ENCODE measurements around the gene NCAPH2. TPM values are rescaled to one million over a fixed set of nuclear protein-coding genes. Genes with fewer than 3 reads are reported as not detected.

The NCAPH2 gene
- total RNA-seq, 1 experiment from 2014 or later: 51.8 TPM

DNA sequence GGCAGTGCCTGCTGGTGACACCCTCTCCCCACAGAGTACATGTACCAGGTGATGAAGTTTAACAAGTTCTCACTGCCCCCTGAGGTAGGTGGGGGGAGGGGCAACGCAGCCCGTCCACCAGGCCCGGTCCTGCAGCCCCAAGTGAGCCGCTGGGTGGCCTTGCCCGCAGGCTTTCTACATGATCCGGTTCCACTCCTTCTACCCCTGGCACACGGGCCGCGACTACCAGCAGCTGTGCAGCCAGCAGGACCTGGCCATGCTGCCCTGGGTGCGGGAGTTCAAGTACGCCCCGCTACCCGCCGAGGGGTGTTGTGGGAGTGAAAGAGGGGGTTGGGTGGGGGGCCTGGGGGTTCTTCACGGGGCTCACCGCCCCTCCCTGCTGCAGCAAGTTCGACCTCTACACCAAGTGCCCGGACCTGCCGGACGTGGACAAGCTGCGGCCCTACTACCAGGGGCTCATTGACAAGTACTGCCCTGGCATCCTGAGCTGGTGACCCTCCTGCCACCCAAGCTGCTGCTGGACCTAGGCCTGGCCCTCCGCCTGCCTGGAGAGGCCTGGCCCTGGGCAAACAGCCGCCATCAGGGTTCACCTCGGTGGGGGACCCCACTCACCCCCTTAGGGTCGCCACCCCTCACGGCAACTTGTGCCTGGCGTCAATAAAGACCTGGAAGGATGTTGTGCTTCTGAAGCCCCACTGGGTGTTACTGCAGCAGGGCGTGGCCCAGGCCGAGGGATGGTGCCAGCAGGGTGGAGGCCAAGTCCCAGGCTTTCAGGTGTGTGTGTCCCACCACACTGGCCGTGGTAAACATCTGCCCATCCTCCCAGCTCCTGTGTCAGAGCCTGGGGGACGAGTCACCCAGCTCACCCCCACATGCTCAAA, 18.4 kb upstream of the NCAPH2 start:
- no peak for DNase-seq (ENCODE audit: low spot score)

DNA sequence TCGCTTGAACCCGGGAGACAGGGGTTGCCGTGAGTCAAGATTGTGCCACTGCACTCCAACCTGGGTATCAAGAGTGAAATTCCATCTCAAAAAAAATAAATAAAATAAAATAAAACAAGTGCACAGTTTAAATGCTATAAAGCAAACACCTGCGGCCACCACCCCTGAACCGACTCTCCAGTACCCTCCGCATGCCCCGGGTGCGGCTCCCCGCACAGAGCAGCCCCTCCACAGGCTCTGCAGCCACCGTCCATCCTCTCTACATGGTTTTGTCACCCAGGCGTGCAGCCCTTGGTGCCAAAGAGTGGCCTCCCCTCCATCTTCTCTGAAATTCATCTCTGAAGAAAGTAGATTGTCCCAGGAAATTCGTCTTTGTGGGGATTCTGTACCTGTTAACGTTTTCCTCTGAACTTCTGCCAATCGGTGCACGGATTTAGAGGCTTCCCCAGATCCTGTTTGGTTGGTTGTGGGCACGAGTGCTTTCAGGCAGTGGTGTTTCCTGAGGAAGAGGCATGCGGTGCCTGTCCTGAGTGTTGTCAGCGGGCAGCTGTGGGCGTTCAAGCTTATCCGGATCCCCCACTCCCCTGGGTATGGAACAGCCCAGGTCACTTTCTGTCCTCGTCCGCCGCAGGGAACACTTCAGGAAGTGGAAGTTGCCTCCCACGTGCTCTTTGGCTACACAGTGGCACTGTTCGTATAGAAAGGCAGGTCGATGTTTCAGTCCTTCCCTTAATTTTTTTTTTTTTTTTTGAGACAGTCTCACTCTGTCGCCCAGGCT, 17.3 kb upstream of the NCAPH2 start:
- DNase-seq (ENCODE audit: low spot score): no peak

DNA sequence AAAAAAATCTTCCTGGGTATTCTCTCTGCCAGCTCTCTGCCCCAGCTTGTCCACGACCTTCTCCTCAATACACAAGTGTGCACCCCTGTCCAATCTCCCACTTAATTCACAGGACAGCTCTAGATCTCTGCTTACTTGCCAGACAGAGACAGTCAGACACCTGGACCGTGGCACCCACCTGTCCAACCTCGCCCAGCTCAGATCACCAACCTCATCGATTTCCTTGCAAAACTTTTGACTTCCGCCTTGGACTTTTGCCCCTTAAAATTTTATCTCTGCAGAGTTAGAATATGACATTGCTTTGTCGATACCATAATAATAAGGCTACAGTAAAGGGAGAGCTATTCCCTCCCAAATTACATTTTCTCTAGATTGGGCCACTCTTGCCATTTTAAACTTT, 10.9 kb upstream of the NCAPH2 start:
- DNase-seq (ENCODE audit: low spot score): no peak

DNA sequence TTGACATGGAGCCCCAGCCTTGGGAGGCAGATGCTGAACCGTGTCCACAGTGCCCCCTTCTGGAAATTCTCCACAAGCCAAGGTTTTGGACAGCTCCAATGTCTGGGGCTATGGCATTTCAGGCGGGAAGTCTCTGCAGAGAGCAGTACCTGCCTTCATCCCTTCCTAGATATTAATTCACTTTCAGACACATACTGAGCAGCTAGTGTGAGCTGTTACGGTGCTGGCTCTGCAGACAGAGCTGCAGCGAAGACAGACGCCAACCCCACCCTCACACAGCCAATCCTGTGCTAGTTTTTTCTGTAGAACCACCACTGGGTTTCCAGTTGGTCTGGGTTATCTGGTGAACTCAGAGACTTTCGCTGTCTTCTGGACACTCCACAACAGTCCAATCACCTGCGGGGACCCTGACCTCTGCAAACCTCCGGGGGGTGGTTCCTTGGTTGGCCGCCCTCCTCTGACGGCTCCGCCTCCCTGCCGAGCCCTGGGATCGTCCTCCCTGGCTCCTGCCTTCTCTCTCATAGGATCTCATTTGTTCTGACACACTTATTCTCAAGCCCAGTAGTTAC, 9.6 kb upstream of the NCAPH2 start:
- peak; percentile 64 for DNase-seq (ENCODE audit: low spot score)

DNA sequence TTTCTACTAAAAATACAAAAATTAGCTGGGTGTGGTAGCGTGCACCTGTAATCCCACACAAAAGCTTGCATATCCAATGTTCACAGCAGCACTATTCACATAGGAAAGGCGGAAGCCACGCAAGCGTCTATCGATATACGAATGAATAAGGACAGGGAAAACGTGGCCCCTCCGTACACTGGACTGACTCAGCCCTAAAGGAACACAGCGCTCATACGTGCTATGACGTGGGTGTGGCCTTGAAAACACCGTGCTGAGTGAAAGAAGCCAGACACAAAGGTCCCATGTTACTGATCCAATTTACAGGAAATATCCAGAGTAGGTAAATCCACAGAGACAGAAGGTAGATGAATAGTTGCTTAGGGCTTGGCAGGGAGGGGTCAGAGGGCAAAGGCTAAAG, 7.6 kb upstream of the NCAPH2 start:
- no peak for DNase-seq (ENCODE audit: low spot score)

DNA sequence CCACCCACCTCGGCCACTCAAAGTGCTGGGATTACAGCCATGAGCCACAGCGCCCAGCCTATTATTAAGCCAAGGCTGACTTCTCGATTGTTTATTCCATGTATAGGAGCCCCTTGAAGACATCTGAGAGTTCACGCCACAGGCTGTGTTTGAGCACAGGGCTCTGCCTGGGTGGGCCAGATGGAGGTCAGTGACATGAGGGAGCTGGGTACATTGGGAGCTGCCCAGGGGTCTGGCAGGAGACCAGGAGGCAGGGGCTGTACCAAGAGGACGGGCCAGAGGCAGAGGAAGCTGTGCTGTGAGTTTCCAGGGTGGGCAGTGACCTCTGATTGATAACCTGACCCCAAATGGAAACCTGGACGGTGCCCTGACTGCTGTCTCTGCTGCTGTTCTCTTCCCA, 5.9 kb upstream of the NCAPH2 start:
- no peak for DNase-seq (ENCODE audit: low spot score)

DNA sequence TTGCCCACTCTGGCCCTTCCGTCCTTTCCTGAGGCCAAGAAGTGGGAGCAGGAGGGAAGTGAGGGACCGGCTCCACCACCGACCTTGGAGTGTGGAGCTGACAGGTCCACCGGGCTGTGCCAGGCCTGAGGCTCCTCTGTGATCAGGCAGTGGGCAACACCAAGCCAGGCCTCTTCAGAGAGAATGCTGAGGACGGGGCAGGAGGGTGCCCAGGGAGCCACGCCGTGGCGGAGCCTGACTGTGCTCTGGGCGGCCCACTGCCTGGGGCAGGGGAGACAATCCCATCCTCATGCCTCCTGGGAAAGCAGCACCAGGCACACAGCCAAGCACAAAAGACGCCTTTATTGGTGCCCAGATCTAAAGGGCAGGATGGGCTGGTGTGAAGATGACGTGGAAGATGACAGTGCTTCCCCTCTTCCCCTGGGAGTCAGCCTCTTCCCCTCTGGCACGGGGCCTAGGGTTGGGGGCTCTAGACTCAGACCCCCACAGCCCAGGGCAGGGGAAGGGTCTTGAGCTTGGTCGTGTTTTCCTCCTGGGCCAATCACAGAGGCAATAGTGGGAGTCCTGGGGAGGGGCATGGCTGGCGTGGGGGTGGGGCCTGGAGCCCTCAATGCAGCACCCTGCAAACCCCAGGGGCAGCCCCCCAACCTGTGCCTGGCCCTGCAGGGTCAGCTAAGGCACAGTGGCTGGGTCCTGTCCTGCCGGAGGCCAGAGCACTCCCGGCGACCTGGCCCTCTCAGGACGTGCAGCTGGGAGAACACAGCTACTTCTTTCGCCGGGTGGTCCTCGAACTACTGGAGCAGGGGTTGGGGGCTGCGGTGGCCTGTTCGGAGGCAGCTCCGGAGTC, 5.2 kb upstream of the NCAPH2 start:
- no peak for DNase-seq (ENCODE audit: low spot score)

DNA sequence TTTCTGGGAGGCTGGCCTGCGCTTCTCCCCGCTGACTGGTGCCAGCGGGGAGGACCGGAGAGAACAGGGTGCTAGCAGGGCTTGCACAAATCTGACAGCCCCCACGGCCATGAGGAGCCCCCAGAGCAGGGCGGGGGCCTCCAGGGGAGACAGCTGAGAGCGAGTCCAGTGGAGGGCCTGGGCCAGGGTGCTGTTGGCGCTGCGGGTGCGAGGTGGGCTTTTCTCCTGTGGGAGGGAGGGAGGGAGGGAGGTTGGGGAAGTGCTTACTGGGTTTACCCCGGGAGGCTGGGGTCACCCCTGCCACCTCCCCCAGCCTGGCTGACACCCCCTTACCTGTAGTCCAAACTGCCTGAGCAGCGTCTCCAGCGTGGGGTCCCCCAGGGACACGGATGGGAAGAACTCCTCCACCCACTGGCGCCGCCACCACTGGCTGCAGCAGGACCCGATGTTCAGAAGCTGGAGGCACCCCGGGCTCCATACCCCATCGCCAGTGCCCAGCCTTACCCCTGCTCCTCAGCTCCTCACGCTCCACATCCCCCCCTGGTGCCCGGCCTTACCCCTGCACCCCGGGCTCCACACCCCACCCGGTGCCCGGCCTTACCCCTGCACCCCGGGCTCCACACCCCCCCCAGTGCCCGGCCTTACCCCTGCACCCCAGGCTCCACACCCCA, 4.4 kb upstream of the NCAPH2 start:
- no peak for DNase-seq (ENCODE audit: low spot score)

DNA sequence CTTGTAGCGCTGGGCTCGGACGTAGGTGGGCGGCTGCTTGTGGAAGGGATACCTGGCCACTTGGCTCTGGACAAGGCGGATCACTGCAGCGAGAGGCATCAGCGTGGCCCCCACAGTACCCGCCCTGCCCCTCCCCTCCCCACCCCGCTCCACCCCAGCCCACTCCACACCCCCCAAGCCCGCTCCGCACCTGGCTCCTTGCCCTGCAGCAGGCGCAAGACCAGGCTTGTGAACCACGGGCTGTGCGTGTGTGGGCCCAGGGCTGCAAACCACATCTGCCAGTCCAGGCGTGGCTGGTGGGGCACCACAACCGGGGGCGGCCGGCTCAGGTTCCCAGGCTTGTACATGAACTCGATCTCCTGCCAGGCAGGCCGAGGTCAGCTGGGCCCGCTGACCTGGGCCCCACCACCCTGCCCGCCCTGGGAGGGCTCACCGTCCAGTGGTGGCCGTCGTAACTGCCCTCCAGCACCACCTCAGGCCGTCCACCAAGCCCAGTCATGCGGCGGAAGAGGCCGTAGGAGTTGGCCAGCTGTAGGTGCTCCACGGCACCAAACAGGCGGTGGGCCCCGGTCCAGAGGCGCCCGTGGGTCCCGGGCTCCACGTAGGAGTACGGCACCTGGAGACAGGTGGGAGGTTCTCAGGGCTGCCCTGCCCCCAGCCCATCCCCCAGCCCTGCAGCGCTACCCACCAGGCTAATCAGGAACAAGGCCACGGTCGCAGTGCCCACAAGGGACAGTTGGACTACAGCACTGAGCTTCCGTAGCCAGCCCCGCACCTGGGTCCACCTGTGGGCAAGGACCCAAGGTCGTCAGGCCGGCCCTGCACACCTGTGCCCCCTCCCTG, 3.4 kb upstream of the NCAPH2 start:
- DNase-seq (ENCODE audit: low spot score): no peak

DNA sequence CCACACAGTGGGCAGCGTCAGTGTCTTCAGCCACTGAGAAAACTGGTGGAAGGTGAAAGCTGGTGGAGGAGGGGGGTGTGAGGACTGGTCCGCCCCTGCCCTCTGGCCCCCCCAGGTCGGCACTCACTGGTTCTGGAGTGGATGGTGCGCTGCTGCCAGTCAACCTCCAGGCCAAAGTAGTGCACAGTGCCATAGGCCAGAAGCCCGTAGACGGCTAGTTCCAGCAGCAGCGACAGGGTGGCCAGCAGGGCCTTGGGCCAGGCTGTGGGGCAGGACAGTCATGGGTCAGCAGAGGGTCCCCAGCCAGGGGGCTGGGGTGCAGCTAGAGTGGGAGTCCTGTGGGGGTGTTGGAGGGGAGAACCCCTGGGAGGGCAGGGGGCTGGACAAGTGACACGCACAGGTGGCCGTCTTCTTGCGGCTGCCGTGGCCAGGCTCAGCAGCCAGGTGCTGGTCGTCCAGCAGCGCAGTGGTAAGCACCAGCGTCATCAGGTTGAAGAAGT, 2.7 kb upstream of the NCAPH2 start:
- DNase-seq (ENCODE audit: low spot score): no peak

DNA sequence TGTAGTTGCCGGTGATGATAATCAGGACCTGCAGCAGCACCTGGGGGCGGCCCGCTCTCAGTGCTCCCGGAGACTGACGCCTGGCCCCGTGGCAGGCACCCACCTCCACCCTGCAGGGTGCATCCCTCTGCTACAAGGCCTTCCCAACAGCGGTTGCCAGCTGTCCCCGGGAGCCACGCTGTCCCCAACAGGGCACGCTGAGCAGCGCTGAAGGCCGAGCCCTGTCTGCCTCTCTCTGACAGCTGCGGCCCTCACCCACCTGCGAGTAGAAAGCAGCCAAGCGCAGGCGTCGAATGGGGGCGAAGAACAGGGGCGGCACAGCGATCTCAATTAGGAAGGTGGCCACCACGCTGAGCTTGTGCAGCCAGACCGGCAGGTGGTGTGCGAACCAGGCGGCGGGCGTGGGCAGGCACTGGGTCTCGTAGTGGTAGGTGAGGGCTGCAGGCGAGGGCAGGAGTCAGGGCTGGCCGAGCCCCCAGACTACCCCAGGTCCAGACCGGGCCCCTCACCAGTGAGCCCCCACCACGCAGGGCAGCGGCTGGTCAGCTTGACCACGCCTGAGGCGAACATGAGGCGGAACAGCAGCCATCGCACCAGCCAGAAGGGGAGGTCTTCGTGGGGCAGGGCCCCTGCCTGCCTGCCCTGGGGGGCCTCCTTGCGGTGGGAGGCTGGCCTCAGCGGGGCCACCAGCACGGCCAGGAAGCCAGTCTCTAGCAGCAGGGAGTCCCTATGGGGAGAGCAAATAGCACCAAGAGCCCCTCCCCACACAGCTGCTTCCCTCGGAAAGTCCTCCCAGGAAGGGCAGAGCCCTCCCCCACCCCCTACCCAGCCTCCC, 2.0 kb upstream of the NCAPH2 start:
- no peak for DNase-seq (ENCODE audit: low spot score)

DNA sequence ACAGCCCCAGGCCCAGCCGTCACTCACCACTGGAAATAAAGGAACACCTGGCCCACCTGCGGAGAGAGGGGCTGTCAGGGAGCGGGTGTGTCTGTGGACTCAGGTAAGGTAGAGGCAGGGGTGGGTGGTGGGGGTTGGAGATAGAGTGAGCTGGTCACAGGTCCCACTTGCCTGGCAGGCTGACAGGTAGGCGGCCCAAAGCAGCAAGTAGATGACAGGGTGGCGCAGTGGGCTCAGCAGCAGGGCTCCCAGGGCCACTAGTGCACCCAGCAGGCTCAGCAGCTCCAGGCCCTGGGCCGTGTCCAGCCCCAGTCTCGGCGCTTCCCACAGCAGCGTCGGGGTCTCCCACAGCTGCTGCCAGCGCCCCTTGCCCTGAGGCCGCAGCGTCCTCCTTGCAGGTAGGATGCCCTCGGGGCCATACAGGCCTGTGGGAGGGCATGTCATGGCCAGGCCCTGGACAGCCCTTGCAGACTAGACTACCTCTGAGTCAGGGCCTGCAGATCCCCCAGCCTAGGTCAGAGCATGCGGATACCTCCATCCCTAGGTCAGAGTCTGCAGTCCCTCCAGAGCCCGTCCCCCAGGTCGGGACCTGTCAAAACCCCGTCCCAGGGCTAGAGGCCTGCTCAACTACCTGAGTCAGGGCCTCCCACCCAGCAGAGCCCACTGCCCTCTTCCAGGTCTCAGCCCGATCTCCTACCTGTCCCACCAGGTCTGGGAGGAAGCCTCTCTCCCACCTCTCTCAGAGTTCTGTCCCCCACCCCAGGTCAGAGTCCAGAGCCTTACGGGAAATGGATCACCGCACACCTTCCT, 1.2 kb upstream of the NCAPH2 start:
- DNase-seq (ENCODE audit: low spot score): no peak

DNA sequence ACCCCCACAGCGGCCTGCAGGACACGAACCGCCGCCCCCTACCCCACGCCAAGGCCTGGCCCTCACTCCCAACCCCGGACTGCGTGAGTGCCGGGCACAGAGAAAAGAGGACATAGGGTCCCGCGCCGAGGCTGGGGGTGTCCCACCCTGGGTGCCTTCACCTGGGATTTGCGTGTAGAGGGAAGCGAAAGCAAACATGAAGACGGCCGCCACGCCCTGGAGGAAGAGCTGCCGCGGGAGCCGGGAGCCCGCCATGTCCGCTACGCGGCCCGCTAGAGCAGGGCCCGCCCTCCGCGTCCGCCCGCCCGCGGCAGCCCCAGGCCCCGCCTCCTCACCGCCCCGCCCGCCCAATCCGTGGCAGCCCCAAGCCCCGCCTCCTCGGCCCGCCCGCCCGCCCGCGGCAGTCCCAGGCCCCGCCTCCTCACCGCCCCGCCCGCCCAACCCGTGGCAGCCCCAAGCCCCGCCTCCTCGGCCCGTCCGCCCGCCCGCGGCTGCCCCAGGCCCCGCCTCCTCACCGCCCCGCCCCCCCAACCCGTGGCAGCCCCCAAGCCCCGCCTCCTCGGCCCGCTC, 518 bp upstream of the NCAPH2 start, which contains the start of gene LMF2:
LMF2 (minus strand) TSS at position 282 of the 570 bp plus-strand sequence; CDS start at position 255, 27 bp downstream.
- DNase-seq (ENCODE audit: low spot score): peak; percentile 46

DNA sequence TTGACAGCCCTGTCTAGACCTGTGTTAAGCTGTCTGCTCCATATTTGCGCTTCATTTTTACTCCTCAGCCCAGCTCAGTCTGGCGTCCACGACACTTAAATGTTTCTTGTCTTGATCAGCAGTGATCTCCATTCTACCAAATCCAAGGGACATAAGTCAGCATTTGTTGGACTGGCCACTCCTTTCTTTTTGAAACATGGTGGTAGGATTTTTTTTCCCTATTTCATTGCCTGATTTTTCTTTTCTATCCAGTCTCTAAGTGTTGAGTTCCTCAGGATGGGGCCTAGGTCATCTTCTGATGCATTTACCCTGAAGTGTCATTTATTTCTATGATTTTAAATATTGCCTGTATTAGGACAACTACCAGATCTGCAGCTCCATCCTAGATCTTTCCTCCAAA, 873 bp downstream of the NCAPH2 start:
- no peak for DNase-seq (ENCODE audit: low spot score)

DNA sequence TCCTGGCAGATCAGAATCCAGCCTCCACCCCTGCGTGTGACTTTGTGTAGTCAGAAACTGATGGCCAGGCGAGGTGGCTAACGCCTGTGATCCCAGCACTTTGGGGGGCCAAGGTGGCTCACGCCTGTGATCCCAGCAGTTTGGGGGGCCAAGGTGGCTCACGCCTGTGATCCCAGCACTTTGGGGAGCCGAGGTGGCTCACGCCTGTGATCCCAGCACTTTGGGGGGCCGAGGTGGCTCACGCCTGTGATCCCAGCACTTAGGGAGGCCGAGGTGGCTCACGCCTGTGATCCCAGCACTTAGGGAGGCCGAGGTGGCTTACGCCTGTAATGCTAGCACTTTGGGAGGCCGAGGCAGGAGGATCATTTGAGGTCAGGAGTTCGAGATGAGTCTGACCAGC, 5.2 kb downstream of the NCAPH2 start:
- DNase-seq (ENCODE audit: low spot score): no peak

DNA sequence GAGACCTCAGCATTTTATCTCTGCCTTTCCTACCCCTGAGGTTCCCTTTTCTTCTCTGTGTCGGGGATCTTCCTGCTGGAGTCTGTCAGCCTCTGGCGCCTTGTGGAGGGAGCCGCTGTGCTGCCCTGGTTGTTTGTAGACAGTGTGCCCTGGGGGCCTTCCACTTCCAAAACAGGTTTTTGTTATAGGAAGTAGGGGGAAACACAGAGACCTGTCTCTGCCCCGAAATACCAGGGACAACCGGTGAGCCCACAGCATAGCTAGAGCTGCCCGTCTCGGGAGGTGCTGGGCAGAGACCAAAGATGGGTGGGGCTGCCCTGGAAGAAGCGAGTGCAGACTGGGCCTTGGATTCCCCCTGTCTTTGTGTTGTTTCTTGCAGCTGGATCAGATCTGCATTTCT, 8.0 kb downstream of the NCAPH2 start:
- DNase-seq (ENCODE audit: low spot score): no peak

DNA sequence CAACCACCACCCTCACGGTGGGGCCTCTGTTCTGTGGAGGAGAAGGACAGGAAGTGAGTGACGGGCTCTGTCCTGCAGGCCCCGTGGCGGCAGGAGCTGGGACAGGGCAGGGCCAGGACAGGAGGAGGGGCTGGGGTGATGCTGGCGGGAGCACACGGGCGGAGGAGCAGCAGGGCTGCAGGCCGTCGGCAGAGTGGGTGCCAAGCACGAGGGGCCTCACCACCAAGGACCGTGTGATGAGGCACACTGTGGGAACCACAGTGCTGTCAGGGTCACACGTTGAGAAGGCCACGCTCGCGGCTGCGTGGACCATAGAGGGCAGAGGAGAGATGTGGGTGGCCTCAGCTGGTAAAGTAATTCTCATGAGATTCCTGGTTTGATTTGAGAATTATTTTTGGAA, 8.9 kb downstream of the NCAPH2 start:
- DNase-seq (ENCODE audit: low spot score): no peak
